Amygdala (tissue), 56 donors: Measurements from ENCODE around the gene PTGIR.

ENCODE experiments used
- DNase-seq, 56 donors: peaks; one replicate each; lab custom pipeline; 2025; lab: John Stamatoyannopoulos, UW

Gene PTGIR

GRCh38 chr19:46616631-46617322, 8.1 kb downstream of the PTGIR start:
- DNase-seq, result peak in 5 of 56 donors; percentile 22 to 50 (median 26)

- no peak for DNase-seq
Measured at GRCh38 chr19:46615966-46616365, 8.9 kb downstream of the PTGIR start.

- peak in 54 of 56 donors; percentile 29 to 92 (median 70) for DNase-seq
Measured at GRCh38 chr19:46614114-46614722, 10.7 kb downstream of the PTGIR start.

- DNase-seq, result no peak
Measured at GRCh38 chr19:46613525-46613924, 11.4 kb downstream of the PTGIR start.

GRCh38 chr19:46611776-46612175, 13.1 kb downstream of the PTGIR start:
- DNase-seq, result no peak

GRCh38 chr19:46610851-46611770, 13.8 kb downstream of the PTGIR start:
- DNase-seq, result no peak

- no peak for DNase-seq
Measured at GRCh38 chr19:46610413-46610775, 14.5 kb downstream of the PTGIR start.

- DNase-seq, result no peak
Measured at GRCh38 chr19:46609511-46610412, 15.1 kb downstream of the PTGIR start.

- no peak for DNase-seq
Measured at GRCh38 chr19:46608581-46609345, 16.1 kb downstream of the PTGIR start.

- no peak for DNase-seq
Measured at GRCh38 chr19:46608178-46608577, 16.7 kb downstream of the PTGIR start.

GRCh38 chr19:46607448-46607841, 17.4 kb downstream of the PTGIR start:
- DNase-seq, result peak in 30 of 56 donors; percentile 15 to 69 (median 50)

- no peak for DNase-seq
Measured at GRCh38 chr19:46606681-46607447, 18.0 kb downstream of the PTGIR start.

GRCh38 chr19:46606019-46606418, 18.9 kb downstream of the PTGIR start:
- no peak for DNase-seq

GRCh38 chr19:46605356-46605821, 19.5 kb downstream of the PTGIR start:
- peak in 1 of 56 donors; percentile 18 for DNase-seq

- DNase-seq, result peak in 26 of 56 donors; percentile 20 to 68 (median 48)
Measured at GRCh38 chr19:46604781-46605355, 20.0 kb downstream of the PTGIR start.

GRCh38 chr19:46603752-46604231, 21.1 kb downstream of the PTGIR start:
- DNase-seq, result peak in 7 of 56 donors; percentile 17 to 47 (median 25)

GRCh38 chr19:46603195-46603637, 21.7 kb downstream of the PTGIR start:
- DNase-seq, result no peak
